ENCODE measurements around the gene B3GNT9. TPM values are rescaled to one million over a fixed set of nuclear protein-coding genes. Genes with fewer than 3 reads are reported as not detected.

The B3GNT9 gene
- total RNA-seq, 4 donors from 2014 or later = 17.4 to 26.1 (median 19.2) TPM

GRCh38 chr16:67116388-67117311 lies 34.1 kb downstream of the B3GNT9 start:
- Histone ChIP-seq H3K36me3 (peaks cover 2 to 34% (median 17%) of the 10 kb centered on the region in 4 donors), H3K27ac (replicated peaks in 1 of 4) (no peak overlapping the region), H3K27me3 (no peaks in the 10 kb centered on the region), H3K9me3 (no peaks in the 10 kb centered on the region), H3K4me3 (no peak overlapping the region), H3K4me1 (peaks cover 0 to 22% (median 8%) of the 10 kb centered on the region in 4 donors)
- intact Hi-C loops (cut with DNase I) = no loop called here
- no peak for TF ChIP-seq EP300 (IDR thresholded peaks at IDR 0.05)
- TF ChIP-seq CTCF (IDR thresholded peaks at IDR 0.05) = no peak
- no peak for TF ChIP-seq POLR2A (IDR thresholded peaks at IDR 0.05; ENCODE audit: low read depth)
- TF ChIP-seq POLR2AphosphoS5 (IDR thresholded peaks at IDR 0.05) = no peak
- DNase-seq (ENCODE audit: extremely low spot score) = no peak
- WGBS = 80% methylated on average over 13 of the region's 13 CpGs

GRCh38 chr16:67115639-67116038 lies 35.2 kb downstream of the B3GNT9 start:
- H3K27ac ChIP-seq (replicated peaks in 1 of 4) = no peak overlapping the region
- intact Hi-C loops (cut with DNase I) = no loop called here
- TF ChIP-seq POLR2AphosphoS5 (IDR thresholded peaks at IDR 0.05) (no peak), EP300 (IDR thresholded peaks at IDR 0.05) (no peak), CTCF (IDR thresholded peaks at IDR 0.05) (no peak), POLR2A (IDR thresholded peaks at IDR 0.05; ENCODE audit: low read depth) (no peak)

DNA sequence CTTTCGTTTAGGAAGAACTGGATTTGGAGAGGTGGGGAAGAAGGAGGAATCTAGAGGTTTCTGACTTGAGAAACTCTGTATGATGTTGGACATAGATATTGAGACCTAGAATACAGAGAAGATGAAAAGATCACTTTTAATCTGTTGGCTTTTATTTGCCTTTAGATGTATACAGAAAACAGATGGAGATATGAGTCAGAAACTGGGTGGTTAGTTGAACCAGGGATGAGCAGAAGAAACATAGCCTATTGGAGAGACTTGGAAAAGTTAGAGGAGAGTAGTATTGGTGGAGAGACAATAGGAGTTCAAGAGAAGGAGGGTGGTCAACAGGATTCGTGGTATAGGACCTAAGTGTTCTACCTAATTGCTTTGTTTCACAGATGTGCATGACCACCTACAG lies 36.0 kb downstream of the B3GNT9 start:
- no peaks in the 10 kb centered on the region for H3K9me3 ChIP-seq
- TF ChIP-seq POLR2AphosphoS5 (IDR thresholded peaks at IDR 0.05) (no peak), CTCF (IDR thresholded peaks at IDR 0.05) (no peak), POLR2A (IDR thresholded peaks at IDR 0.05; ENCODE audit: low read depth) (no peak), EP300 (IDR thresholded peaks at IDR 0.05) (no peak)
- intact Hi-C loops (cut with DNase I) = no loop called here
- WGBS = 95% methylated on average over 2 of the region's 2 CpGs
- peaks cover 0 to 15% (median 1%) of the 10 kb centered on the region in 4 donors for H3K36me3 ChIP-seq
- H3K27ac ChIP-seq (replicated peaks in 1 of 4) = no peak overlapping the region
- peaks cover 13 to 38% (median 23%) of the 10 kb centered on the region in 4 donors for H3K4me1 ChIP-seq
- no peaks in the 10 kb centered on the region for H3K27me3 ChIP-seq
- DNase-seq (ENCODE audit: extremely low spot score) = no peak
- H3K4me3 ChIP-seq = no peak overlapping the region

More at GRCh38 chr16:67115639-67116038, 35.2 kb downstream of the B3GNT9 start:
- no peak for DNase-seq (ENCODE audit: extremely low spot score)
- WGBS = 77% methylated on average over 7 of the region's 7 CpGs
- Histone ChIP-seq H3K36me3 (peaks cover 0 to 24% (median 8%) of the 10 kb centered on the region in 4 donors), H3K4me1 (peaks cover 9 to 33% (median 18%) of the 10 kb centered on the region in 4 donors), H3K4me3 (no peak overlapping the region), H3K9me3 (no peaks in the 10 kb centered on the region), H3K27me3 (no peaks in the 10 kb centered on the region)

DNA sequence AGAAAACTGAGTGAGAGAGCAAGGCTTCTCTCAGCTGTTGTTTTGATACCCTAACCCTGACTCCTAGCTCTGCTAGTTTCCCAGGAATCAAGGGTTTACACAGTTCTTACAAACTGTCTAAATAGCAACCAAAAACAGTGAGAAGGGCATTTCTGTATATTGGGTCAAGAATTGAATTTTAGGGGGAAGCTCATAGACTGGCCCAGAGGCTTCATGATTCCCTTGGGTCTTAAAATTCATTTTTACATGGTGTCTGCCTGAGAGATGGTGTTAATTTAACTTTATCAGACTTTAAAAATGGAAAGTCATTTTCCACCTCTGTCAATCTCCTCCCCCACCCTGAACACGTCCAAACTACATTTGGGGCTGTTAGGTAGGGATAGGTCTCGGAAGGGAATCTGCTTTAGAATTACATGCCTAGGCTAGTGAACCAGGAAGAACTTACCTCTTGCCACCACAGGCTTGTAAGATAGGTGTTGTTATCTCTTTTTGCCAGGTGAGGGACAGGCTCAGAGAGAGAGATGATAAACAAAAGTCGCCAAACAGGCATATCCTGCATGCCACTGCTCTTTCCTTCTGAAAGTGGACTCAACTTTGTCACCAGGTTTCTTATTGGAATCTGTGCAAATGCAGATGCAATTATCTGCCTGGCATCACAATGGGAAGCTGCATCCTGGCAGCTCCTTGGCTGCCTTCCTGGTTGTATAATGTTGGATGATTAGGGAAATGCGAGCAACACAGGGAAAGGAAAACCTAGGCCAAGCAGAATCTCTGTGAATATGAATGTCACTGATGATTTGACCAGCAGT lies 38.0 kb downstream of the B3GNT9 start:
- Histone ChIP-seq H3K27ac (replicated peaks in 1 of 4) (no peak overlapping the region), H3K4me1 (peaks cover 13 to 46% (median 31%) of the 10 kb centered on the region in 4 donors), H3K4me3 (no peak overlapping the region), H3K27me3 (no peaks in the 10 kb centered on the region), H3K36me3 (peaks cover 0 to 13% (median 0%) of the 10 kb centered on the region in 4 donors), H3K9me3 (no peaks in the 10 kb centered on the region)
- intact Hi-C loops (cut with DNase I) = no loop called here
- TF ChIP-seq POLR2A (IDR thresholded peaks at IDR 0.05; ENCODE audit: low read depth) = no peak
- TF ChIP-seq POLR2AphosphoS5 (IDR thresholded peaks at IDR 0.05) = no peak
- no peak for DNase-seq (ENCODE audit: extremely low spot score)
- 74% methylated on average over 4 of the region's 4 CpGs for WGBS
